Gastrocnemius medialis (tissue), 4 donors: ENCODE data around the gene KLHL40.

Experiments used
- POLR2A ChIP-seq, 2 donors: fragments of 450-650 bp; IDR thresholded peaks; one replicate each; pipeline ENCODE4 v1.6.1; 2017; ENCODE audit warnings: antibody characterized with exemption in 2 of 2, mild to moderate bottlenecking in 2 of 2, moderate library complexity in 2 of 2
- TF ChIP-seq, protein P1 (sequence below), 5 experiments: fragments of 450-650 bp in 3 of 5; fragments of 200-600 bp in 2 of 5; sonication (generic) in 2 of 5; IDR thresholded peaks in 4 of 5; conservative IDR thresholded peaks in 1 of 5; 1 replicate in 4 of 5; 2 replicates in 1 of 5; pipeline ENCODE4 v1.5.1; 2016 to 2019; ENCODE audit warnings: antibody characterized with exemption in 5 of 5, mild to moderate bottlenecking in 3 of 5, moderate library complexity in 3 of 5

DNA sequence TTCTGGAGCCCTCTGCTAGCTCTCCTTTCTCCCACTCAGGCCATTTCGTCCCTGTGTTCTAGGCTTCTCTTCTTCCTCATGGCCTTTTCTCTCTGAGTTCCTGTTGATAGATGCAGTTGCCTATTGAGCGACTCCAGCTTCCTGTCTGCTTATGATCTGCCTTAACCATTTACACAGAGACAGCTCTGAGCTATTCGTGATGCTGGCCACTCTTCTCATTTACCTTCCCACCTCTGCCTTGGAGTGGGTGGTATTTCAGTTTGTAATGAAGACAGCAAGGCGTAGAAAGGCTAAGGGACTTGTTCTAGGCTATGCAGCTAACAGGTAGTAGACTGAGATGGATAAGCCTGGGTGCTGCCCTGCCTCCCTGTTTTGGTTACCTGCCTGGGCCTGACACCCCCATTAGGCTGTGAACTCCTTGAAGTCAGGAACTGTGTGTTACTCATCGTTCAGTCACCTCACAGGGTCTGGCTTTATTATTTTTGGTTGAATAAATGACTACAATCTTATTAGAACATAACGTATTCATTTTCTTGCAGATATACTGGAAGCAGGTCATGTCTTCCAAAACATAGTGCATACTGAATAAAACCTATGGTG lies 44.5 kb upstream of the KLHL40 start:
- TF ChIP-seq, protein P1, sequence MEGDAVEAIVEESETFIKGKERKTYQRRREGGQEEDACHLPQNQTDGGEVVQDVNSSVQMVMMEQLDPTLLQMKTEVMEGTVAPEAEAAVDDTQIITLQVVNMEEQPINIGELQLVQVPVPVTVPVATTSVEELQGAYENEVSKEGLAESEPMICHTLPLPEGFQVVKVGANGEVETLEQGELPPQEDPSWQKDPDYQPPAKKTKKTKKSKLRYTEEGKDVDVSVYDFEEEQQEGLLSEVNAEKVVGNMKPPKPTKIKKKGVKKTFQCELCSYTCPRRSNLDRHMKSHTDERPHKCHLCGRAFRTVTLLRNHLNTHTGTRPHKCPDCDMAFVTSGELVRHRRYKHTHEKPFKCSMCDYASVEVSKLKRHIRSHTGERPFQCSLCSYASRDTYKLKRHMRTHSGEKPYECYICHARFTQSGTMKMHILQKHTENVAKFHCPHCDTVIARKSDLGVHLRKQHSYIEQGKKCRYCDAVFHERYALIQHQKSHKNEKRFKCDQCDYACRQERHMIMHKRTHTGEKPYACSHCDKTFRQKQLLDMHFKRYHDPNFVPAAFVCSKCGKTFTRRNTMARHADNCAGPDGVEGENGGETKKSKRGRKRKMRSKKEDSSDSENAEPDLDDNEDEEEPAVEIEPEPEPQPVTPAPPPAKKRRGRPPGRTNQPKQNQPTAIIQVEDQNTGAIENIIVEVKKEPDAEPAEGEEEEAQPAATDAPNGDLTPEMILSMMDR (IDR thresholded peaks at IDR 0.05 in 4 of 5, conservative IDR thresholded peaks at IDR 0.05 in 1 of 5), result no peak
- TF ChIP-seq POLR2A (IDR thresholded peaks at IDR 0.05), result no peak
